ENCODE results near the gene SORCS2. TPM values are rescaled to one million over a fixed set of nuclear protein-coding genes. Genes with fewer than 3 reads are reported as not detected.

Gene SORCS2
- polyA plus RNA-seq, 1 donor from 2014 or later = 1.0 TPM

DNA sequence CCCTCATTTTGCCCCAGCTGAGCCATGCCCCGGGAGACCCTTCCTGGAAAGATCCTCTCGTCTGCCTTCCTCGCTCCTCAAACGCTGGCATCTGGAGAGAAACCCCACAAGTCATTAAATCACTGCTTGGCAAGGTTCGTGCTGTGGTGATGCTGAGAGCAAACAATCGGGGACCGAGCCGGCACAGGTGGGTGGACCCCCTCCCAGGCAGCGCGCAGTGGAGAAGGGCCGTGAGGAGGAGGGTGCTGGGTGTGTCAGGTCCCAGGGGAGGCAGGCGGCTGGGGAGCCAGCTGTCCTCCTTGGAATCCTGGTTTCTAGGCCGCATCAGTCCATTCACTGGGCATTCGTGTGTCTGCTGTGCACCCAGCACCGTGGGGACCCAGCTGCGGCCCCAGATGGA lies 307.3 kb downstream of the SORCS2 start:
- Histone ChIP-seq H3K9me3 (ENCODE audit: low read length) (no peaks in the 10 kb centered on the region), H3K4me3 (ENCODE audit: low read length) (no peak overlapping the region), H3K27ac (ENCODE audit: low read length) (no peak overlapping the region), H3K36me3 (ENCODE audit: insufficient read depth, low read length) (no peaks in the 10 kb centered on the region), H3F3A (ENCODE audit: insufficient read depth, low read length, poor library complexity, severe bottlenecking) (no peaks in the 10 kb centered on the region), H4K20me1 (ENCODE audit: insufficient read depth) (no peaks in the 10 kb centered on the region), H3K4me2 (ENCODE audit: low read length) (no peak overlapping the region), H3K9ac (ENCODE audit: low read length) (no peak overlapping the region), H3K9me2 (ENCODE audit: insufficient read depth, low read length) (no peaks in the 10 kb centered on the region), H3K79me2 (replicated peaks; ENCODE audit: insufficient read depth, low read length) (no peaks in the 10 kb centered on the region), H3K27me3 (ENCODE audit: insufficient read depth, low read depth, low read length) (no peaks in the 10 kb centered on the region), H2AFZ (ENCODE audit: low read depth, low read length) (no peak overlapping the region)
- TF ChIP-seq POLR2AphosphoS5 (IDR thresholded peaks at IDR 0.05) = no peak
- no peak for TF ChIP-seq RAD21 (conservative IDR thresholded peaks at IDR 0.05)
- TF ChIP-seq CTCF (IDR thresholded peaks at IDR 0.05; ENCODE audit: poor library complexity, severe bottlenecking) = no peak
- no peak for TF ChIP-seq TAF1 (IDR thresholded peaks at IDR 0.05; ENCODE audit: low read depth)

DNA sequence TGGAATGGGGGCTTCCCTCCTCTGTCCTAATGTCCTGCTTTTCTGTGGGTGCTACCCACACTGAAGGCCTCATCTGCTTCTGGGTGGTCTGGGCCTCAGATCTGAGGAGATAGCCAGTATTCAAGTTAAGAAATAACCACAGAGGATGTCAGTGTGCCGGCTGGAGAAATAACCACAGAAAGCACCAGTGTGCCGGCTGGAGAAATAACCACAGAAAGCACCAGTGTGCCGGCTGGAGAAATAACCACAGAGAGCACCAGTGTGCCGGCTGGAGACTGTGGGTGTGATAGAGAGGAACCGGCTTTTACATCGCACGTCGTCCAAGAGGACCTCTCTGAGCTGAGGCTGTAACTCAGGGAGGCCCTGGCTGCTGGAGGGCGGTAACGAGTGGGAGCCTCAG lies 308.1 kb downstream of the SORCS2 start:
- no peak overlapping the region for H3K4me3 ChIP-seq (ENCODE audit: low read length)
- no peaks in the 10 kb centered on the region for H3K79me2 ChIP-seq (replicated peaks; ENCODE audit: insufficient read depth, low read length)
- H2AFZ ChIP-seq (ENCODE audit: low read depth, low read length) = no peak overlapping the region
- no peaks in the 10 kb centered on the region for H3K36me3 ChIP-seq (ENCODE audit: insufficient read depth, low read length)
- no peak overlapping the region for H3K4me2 ChIP-seq (ENCODE audit: low read length)
- H3K9me2 ChIP-seq (ENCODE audit: insufficient read depth, low read length) = no peaks in the 10 kb centered on the region
- no peak overlapping the region for H3K9ac ChIP-seq (ENCODE audit: low read length)
- no peaks in the 10 kb centered on the region for H4K20me1 ChIP-seq (ENCODE audit: insufficient read depth)
- no peak overlapping the region for H3K27ac ChIP-seq (ENCODE audit: low read length)
- H3K9me3 ChIP-seq (ENCODE audit: low read length) = no peaks in the 10 kb centered on the region
- TF ChIP-seq SMC3 (conservative IDR thresholded peaks at IDR 0.05; ENCODE audit: poor library complexity) (no peak), CTCF (IDR thresholded peaks at IDR 0.05; ENCODE audit: poor library complexity, severe bottlenecking) (no peak), RAD21 (conservative IDR thresholded peaks at IDR 0.05) (no peak), EP300 (conservative IDR thresholded peaks at IDR 0.05; ENCODE audit: poor library complexity, severe bottlenecking) (no peak), TAF1 (IDR thresholded peaks at IDR 0.05; ENCODE audit: low read depth) (no peak), MXI1 (conservative IDR thresholded peaks at IDR 0.05; ENCODE audit: poor library complexity, severe bottlenecking) (no peak), EZH2 (IDR thresholded peaks at IDR 0.05; ENCODE audit: borderline replicate concordance, insufficient read depth, low read length, poor library complexity, severe bottlenecking) (no peak), POLR2AphosphoS5 (IDR thresholded peaks at IDR 0.05) (no peak)
- TF ChIP-seq, protein P1, sequence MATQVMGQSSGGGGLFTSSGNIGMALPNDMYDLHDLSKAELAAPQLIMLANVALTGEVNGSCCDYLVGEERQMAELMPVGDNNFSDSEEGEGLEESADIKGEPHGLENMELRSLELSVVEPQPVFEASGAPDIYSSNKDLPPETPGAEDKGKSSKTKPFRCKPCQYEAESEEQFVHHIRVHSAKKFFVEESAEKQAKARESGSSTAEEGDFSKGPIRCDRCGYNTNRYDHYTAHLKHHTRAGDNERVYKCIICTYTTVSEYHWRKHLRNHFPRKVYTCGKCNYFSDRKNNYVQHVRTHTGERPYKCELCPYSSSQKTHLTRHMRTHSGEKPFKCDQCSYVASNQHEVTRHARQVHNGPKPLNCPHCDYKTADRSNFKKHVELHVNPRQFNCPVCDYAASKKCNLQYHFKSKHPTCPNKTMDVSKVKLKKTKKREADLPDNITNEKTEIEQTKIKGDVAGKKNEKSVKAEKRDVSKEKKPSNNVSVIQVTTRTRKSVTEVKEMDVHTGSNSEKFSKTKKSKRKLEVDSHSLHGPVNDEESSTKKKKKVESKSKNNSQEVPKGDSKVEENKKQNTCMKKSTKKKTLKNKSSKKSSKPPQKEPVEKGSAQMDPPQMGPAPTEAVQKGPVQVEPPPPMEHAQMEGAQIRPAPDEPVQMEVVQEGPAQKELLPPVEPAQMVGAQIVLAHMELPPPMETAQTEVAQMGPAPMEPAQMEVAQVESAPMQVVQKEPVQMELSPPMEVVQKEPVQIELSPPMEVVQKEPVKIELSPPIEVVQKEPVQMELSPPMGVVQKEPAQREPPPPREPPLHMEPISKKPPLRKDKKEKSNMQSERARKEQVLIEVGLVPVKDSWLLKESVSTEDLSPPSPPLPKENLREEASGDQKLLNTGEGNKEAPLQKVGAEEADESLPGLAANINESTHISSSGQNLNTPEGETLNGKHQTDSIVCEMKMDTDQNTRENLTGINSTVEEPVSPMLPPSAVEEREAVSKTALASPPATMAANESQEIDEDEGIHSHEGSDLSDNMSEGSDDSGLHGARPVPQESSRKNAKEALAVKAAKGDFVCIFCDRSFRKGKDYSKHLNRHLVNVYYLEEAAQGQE (IDR thresholded peaks at IDR 0.05; ENCODE audit: borderline replicate concordance) = no peak
- H3F3A ChIP-seq (ENCODE audit: insufficient read depth, low read length, poor library complexity, severe bottlenecking) = no peaks in the 10 kb centered on the region
- H3K27me3 ChIP-seq (ENCODE audit: insufficient read depth, low read depth, low read length) = no peaks in the 10 kb centered on the region

All from neural cell (in vitro differentiated cells).